HG03064 (cell line): ENCODE measurements around the gene PKIG.
"Not testable (repeated sequence)": the region's sequence is repeated elsewhere in the genome, so short reads cannot be mapped to it uniquely, and the experiment has no call there.

Experiments
- ATAC-seq: cut with Tn5 transposase; IDR thresholded peaks from one replicate; pipeline ENCODE4 v1.9.1; 2021; ENCODE audit warnings: low read depth; ENCODE audit not compliant: unreplicated experiment

PKIG gene

GRCh38 chr20:44582311-44583025 is at the start of gene PKIG:
Gene PKIG, plus strand, starts transcription at chr20:44582579. Its CDS starts 31,978 bp downstream, at chr20:44614557.
- ATAC-seq: no peak

GRCh38 chr20:44532981-44533331 is 49.4 kb upstream of the PKIG start:
- ATAC-seq: no peak

- no peak for ATAC-seq
Measured at GRCh38 chr20:44533928-44534327, 48.5 kb upstream of the PKIG start.

GRCh38 chr20:44536175-44536574 is 46.2 kb upstream of the PKIG start:
- ATAC-seq: no peak

GRCh38 chr20:44537993-44538392 is 44.4 kb upstream of the PKIG start:
- no peak for ATAC-seq

GRCh38 chr20:44540834-44541233 is 41.5 kb upstream of the PKIG start:
- ATAC-seq: no peak

GRCh38 chr20:44541992-44542391 is 40.4 kb upstream of the PKIG start:
- no peak for ATAC-seq

GRCh38 chr20:44542890-44543289 is 39.5 kb upstream of the PKIG start:
- ATAC-seq: no peak

GRCh38 chr20:44543358-44543757 is 39.0 kb upstream of the PKIG start:
- ATAC-seq: no peak

- no peak for ATAC-seq
Measured at GRCh38 chr20:44544263-44544662, 38.1 kb upstream of the PKIG start.

GRCh38 chr20:44547419-44547818 is 35.0 kb upstream of the PKIG start:
- ATAC-seq: no peak

- no peak for ATAC-seq
Measured at GRCh38 chr20:44549123-44549522, 33.3 kb upstream of the PKIG start.

GRCh38 chr20:44552050-44552449 is 30.3 kb upstream of the PKIG start:
- no peak for ATAC-seq

- no peak for ATAC-seq
Measured at GRCh38 chr20:44552568-44552949, 29.8 kb upstream of the PKIG start.

- ATAC-seq: no peak
Measured at GRCh38 chr20:44552950-44553908, 29.1 kb upstream of the PKIG start.

GRCh38 chr20:44559302-44559701 is 23.1 kb upstream of the PKIG start:
- no peak for ATAC-seq

GRCh38 chr20:44560229-44560628 is 22.1 kb upstream of the PKIG start:
- no peak for ATAC-seq

GRCh38 chr20:44560818-44561217 is 21.6 kb upstream of the PKIG start:
- not testable (repeated sequence) for ATAC-seq

GRCh38 chr20:44561876-44562275 is 20.5 kb upstream of the PKIG start:
- ATAC-seq: no peak

GRCh38 chr20:44566018-44566417 is 16.4 kb upstream of the PKIG start:
- ATAC-seq: no peak

- ATAC-seq: no peak
Measured at GRCh38 chr20:44566811-44567210, 15.6 kb upstream of the PKIG start.

- no peak for ATAC-seq
Measured at GRCh38 chr20:44570367-44570766, 12.0 kb upstream of the PKIG start.
